Adrenal gland (tissue), 5 donors: ENCODE results near the gene UBE3A.

Experiments
- POLR2A ChIP-seq, 2 donors: fragments of 450-650 bp; IDR thresholded peaks; one replicate each; pipeline ENCODE4 v1.6.1; 2017; ENCODE audit warnings: antibody characterized with exemption in 2 of 2, mild to moderate bottlenecking in 2 of 2, moderate library complexity in 1 of 2
- TF ChIP-seq, protein P1 (sequence below), 6 experiments: fragments of 450-650 bp in 4 of 6; fragments of 200-600 bp in 2 of 6; sonication (generic) in 1 of 6; IDR thresholded peaks; 1 replicate in 5 of 6; 2 replicates in 1 of 6; pipeline versions ENCODE4 v1.5.1 to v1.8.0; 2016 to 2021; ENCODE audit warnings: antibody characterized with exemption in 6 of 6, mild to moderate bottlenecking in 2 of 6, moderate library complexity in 1 of 6
- donor health status: DM: no; HTN: no; CAD: no.

DNA sequence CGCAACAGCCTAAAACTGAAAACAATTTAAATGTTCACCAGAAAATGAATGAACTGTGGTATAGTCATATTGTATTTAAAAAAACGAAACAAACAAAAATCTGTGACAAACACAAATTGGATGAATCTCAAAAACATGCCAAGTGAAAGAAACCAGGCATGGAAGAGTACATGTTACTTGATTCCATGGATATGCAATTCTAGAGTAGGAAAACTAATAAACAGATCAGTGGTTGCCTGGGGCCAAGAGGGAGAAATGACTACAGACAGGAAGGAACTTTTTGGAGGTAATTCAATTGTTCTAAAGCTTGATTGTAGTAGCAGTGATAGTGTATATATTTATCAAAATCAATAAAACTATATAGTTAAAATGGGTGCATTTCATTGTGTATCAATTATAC is 16.8 kb downstream of the UBE3A start:
- no peak for TF ChIP-seq POLR2A (IDR thresholded peaks at IDR 0.05)
- TF ChIP-seq, protein P1, sequence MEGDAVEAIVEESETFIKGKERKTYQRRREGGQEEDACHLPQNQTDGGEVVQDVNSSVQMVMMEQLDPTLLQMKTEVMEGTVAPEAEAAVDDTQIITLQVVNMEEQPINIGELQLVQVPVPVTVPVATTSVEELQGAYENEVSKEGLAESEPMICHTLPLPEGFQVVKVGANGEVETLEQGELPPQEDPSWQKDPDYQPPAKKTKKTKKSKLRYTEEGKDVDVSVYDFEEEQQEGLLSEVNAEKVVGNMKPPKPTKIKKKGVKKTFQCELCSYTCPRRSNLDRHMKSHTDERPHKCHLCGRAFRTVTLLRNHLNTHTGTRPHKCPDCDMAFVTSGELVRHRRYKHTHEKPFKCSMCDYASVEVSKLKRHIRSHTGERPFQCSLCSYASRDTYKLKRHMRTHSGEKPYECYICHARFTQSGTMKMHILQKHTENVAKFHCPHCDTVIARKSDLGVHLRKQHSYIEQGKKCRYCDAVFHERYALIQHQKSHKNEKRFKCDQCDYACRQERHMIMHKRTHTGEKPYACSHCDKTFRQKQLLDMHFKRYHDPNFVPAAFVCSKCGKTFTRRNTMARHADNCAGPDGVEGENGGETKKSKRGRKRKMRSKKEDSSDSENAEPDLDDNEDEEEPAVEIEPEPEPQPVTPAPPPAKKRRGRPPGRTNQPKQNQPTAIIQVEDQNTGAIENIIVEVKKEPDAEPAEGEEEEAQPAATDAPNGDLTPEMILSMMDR (IDR thresholded peaks at IDR 0.05), result no peak
